Measurements from ENCODE around the gene CYB5R2. TPM values are rescaled to one million over a fixed set of nuclear protein-coding genes. Genes with fewer than 3 reads are reported as not detected.
"Not testable (repeated sequence)": the region's sequence is repeated elsewhere in the genome, so short reads cannot be mapped to it uniquely, and the experiment has no call there.

The CYB5R2 gene
- total RNA-seq, 1 experiment from 2014 or later, result 6.2 TPM

DNA sequence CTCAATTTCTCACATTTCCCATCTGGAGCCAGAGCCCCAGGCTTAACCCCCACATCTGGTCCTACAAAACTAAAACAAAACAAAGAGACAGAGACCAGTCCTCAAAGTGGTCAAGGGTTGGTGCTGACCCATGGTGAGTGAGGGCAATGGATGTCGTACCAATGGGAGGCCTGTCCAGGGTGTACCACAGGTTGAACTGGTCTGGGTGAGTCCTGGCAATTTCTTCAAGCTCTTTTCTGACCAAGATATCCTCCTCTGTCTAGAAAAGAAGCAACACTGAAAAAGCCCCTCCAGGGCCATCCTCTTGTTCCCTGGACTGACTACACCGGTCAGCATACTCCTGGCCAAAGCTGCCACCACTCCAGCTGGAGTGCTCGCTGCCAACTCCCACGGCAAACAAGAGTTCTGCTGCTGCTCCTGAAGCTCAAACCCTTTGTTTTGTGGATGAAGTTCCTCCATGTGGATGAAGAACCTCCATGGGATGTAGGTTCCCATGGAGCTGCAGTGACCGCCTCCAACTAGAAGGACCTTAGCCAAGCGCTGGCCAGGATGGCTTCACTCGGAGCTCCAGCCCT lies 6.9 kb downstream of the CYB5R2 start:
- Histone ChIP-seq H3K9me3 (ENCODE audit: low read depth, low read length, poor library complexity, severe bottlenecking) (no peaks in the 10 kb centered on the region), H3K36me3 (ENCODE audit: insufficient read depth, low read length, poor library complexity, severe bottlenecking) (no peaks in the 10 kb centered on the region), H3K4me3 (ENCODE audit: low read depth, low read length, poor library complexity, severe bottlenecking) (no peak overlapping the region), H3K27me3 (replicated peaks; ENCODE audit: insufficient read depth, low read depth, low read length, poor library complexity) (no peaks in the 10 kb centered on the region), H3K27ac (ENCODE audit: low read depth, low read length, poor library complexity, severe bottlenecking) (no peak overlapping the region), H3K4me1 (ENCODE audit: insufficient read depth, low read length, poor library complexity, severe bottlenecking) (no peaks in the 10 kb centered on the region)
- no peak for DNase-seq (ENCODE audit: low spot score)
- ChIA-PET CTCF (interaction anchor here (1.0 kb wide), 1 partner anchor 9 kb away, joined by 3 read pairs; no protein-coding TSS in a partner anchor), POLR2A (ENCODE audit: low non-redundant PET) (no interaction called here)
- no peak for TF ChIP-seq EZH2 (IDR thresholded peaks at IDR 0.05; ENCODE audit: borderline replicate concordance, low read depth, low read length, poor library complexity, severe bottlenecking)
- TF ChIP-seq, protein P1, sequence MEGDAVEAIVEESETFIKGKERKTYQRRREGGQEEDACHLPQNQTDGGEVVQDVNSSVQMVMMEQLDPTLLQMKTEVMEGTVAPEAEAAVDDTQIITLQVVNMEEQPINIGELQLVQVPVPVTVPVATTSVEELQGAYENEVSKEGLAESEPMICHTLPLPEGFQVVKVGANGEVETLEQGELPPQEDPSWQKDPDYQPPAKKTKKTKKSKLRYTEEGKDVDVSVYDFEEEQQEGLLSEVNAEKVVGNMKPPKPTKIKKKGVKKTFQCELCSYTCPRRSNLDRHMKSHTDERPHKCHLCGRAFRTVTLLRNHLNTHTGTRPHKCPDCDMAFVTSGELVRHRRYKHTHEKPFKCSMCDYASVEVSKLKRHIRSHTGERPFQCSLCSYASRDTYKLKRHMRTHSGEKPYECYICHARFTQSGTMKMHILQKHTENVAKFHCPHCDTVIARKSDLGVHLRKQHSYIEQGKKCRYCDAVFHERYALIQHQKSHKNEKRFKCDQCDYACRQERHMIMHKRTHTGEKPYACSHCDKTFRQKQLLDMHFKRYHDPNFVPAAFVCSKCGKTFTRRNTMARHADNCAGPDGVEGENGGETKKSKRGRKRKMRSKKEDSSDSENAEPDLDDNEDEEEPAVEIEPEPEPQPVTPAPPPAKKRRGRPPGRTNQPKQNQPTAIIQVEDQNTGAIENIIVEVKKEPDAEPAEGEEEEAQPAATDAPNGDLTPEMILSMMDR (conservative IDR thresholded peaks at IDR 0.05; ENCODE audit: low read depth, low read length), result no peak
- no TSS peak for BruUV-seq (replicated peaks)
- intact Hi-C loops (cut with micrococcal nuclease; ENCODE audit: unreplicated experiment), result no loop called here

DNA sequence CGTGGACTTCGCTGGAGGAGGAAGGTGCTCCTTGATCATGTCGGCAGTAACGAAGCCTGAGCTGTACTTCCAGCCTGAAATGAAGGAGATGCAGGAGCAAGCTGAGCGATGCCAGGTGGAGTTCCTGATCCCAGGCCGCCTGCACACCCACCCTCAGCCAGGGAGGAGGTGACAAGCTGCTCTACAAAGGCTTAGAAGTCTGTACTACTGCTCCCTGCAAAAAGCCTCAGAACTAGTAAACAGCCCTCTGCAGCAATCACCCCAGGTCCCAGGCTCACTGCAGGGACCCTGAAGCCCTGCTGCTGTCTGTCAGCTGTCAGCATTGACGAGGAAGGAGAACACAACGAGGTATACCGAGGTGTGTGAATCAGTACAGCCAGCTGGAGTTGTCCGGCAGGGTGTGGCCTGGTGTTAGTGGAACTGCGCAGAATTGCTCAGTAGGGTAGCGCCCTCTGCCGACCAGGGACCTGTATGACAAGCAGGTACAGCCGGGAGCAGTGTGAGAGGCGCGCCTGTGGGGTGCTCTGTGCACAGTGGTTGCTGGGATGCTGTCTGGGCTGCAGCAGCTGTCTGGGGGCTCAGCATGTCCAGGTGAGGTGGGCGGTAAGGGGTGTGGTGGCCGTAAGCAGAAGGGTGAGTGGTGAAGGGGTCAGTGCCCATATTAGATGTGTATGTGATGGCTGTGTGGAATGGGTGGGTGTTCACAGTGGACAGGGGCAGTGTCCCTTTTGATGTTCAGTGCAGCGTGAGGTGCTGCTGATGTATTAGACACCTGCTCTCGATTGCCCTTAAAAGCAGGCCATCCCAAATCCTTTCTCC lies 7.6 kb downstream of the CYB5R2 start:
- Histone ChIP-seq H3K9me3 (ENCODE audit: low read depth, low read length, poor library complexity, severe bottlenecking) (no peaks in the 10 kb centered on the region), H3K4me1 (ENCODE audit: insufficient read depth, low read length, poor library complexity, severe bottlenecking) (no peaks in the 10 kb centered on the region), H3K4me3 (ENCODE audit: low read depth, low read length, poor library complexity, severe bottlenecking) (no peak overlapping the region), H3K36me3 (ENCODE audit: insufficient read depth, low read length, poor library complexity, severe bottlenecking) (no peaks in the 10 kb centered on the region), H3K27me3 (replicated peaks; ENCODE audit: insufficient read depth, low read depth, low read length, poor library complexity) (no peaks in the 10 kb centered on the region), H3K27ac (ENCODE audit: low read depth, low read length, poor library complexity, severe bottlenecking) (no peak overlapping the region)
- no TSS peak for BruUV-seq (replicated peaks)
- ChIA-PET POLR2A (ENCODE audit: low non-redundant PET) (no interaction called here), CTCF (interaction anchor here (0.6 to 1.0 kb wide), 5 partner anchors 8 to 1446 kb away, joined by 3 to 5 read pairs (median 3); no protein-coding TSS in a partner anchor)
- peak; percentile 57 for DNase-seq (ENCODE audit: low spot score)
- no peak for TF ChIP-seq EZH2 (IDR thresholded peaks at IDR 0.05; ENCODE audit: borderline replicate concordance, low read depth, low read length, poor library complexity, severe bottlenecking)
- TF ChIP-seq, protein P1 (conservative IDR thresholded peaks at IDR 0.05; ENCODE audit: low read depth, low read length), result peak; percentile 88
- intact Hi-C loops (cut with micrococcal nuclease; ENCODE audit: unreplicated experiment), result loop anchor here (1.0 to 2.0 kb wide), 2 partner anchors 94 to 153 kb away; partner anchors contain the start of gene PPFIBP2

DNA sequence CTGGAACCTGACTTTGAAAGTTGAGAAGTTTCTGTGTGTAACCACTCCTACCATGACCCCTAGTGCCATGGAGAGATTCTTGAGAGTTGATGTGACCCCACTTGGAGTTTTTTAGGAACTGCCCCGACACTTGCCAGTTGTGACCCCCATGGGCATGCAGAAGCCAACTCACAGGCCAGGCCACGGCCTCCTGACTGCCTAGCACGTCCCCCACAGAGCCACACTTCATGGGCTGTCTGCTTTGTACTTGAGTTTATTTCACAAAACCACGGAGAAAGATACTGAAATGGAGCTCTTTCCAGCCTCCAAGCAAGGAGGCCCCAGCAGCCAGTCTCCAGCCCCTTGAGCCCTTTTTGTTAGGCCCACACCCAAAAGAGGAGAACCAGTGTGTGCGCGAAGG lies 8.4 kb downstream of the CYB5R2 start:
- H3K27me3 ChIP-seq (replicated peaks; ENCODE audit: insufficient read depth, low read depth, low read length, poor library complexity), result no peaks in the 10 kb centered on the region
- intact Hi-C loops (cut with micrococcal nuclease; ENCODE audit: unreplicated experiment), result loop anchor here (1.0 to 2.0 kb wide), 2 partner anchors 94 to 152 kb away; partner anchors contain the start of gene PPFIBP2
- H3K27ac ChIP-seq (ENCODE audit: low read depth, low read length, poor library complexity, severe bottlenecking), result no peak overlapping the region
- ChIA-PET CTCF (interaction anchor here (0.8 to 0.9 kb wide), 2 partner anchors 19 to 93 kb away, joined by 3 to 5 read pairs; no protein-coding TSS in a partner anchor), POLR2A (ENCODE audit: low non-redundant PET) (no interaction called here)
- H3K4me1 ChIP-seq (ENCODE audit: insufficient read depth, low read length, poor library complexity, severe bottlenecking), result no peaks in the 10 kb centered on the region
- H3K36me3 ChIP-seq (ENCODE audit: insufficient read depth, low read length, poor library complexity, severe bottlenecking), result no peaks in the 10 kb centered on the region
- no peak overlapping the region for H3K4me3 ChIP-seq (ENCODE audit: low read depth, low read length, poor library complexity, severe bottlenecking)
- TF ChIP-seq, protein P1 (conservative IDR thresholded peaks at IDR 0.05; ENCODE audit: low read depth, low read length), result no peak
- TF ChIP-seq EZH2 (IDR thresholded peaks at IDR 0.05; ENCODE audit: borderline replicate concordance, low read depth, low read length, poor library complexity, severe bottlenecking), result no peak
- no peaks in the 10 kb centered on the region for H3K9me3 ChIP-seq (ENCODE audit: low read depth, low read length, poor library complexity, severe bottlenecking)
- no TSS peak for BruUV-seq (replicated peaks)
- DNase-seq (ENCODE audit: low spot score), result no peak

DNA sequence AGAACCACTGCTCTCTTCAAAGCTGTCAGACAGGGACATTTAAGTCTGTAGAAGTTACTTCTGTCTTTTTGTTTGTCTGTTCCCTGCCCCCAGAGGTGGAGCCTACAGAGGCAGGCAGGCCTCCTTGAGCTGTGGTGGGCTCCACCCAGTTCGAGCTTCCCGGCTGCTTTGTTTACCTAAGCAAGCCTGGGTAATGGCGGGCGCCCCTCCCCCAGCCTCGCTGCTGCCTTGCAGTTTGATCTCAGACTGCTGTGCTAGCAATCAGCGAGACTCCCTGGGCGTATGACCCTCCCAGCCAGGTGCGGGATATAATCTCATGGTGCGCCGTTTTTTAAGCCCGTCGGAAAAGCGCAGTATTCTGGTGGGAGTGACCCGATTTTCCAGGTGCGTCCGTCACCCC lies 9.8 kb downstream of the CYB5R2 start:
- H3K4me1 ChIP-seq (ENCODE audit: insufficient read depth, low read length, poor library complexity, severe bottlenecking); H3K4me3 ChIP-seq (ENCODE audit: low read depth, low read length, poor library complexity, severe bottlenecking); intact Hi-C loops (cut with micrococcal nuclease; ENCODE audit: unreplicated experiment); H3K27me3 ChIP-seq (replicated peaks; ENCODE audit: insufficient read depth, low read depth, low read length, poor library complexity); POLR2A ChIA-PET (ENCODE audit: low non-redundant PET); H3K9me3 ChIP-seq (ENCODE audit: low read depth, low read length, poor library complexity, severe bottlenecking); H3K36me3 ChIP-seq (ENCODE audit: insufficient read depth, low read length, poor library complexity, severe bottlenecking); H3K27ac ChIP-seq (ENCODE audit: low read depth, low read length, poor library complexity, severe bottlenecking); BruUV-seq (replicated peaks); CTCF ChIA-PET; DNase-seq (ENCODE audit: low spot score): not testable (repeated sequence)

Measured in A673 (cell line).